H54 (cell line): ENCODE measurements around the gene DCBLD2.

ENCODE experiments used
- DNase-seq: peaks from one replicate; pipeline ENCODE4 v3.0.0; 2011; ENCODE audit warnings: low spot score, mixed read lengths; ENCODE audit not compliant: insufficient read length
- FAIRE-seq: peaks from 3 replicates; lab custom pipeline; 2011; peaks lifted over from hg19 to GRCh38; lab: Jason Lieb, UNC
- POLR2A ChIP-seq: IDR thresholded peaks from 2 replicates; pipeline ENCODE4 v1.6.1; 2011; ENCODE audit warnings: low read depth, mild to moderate bottlenecking, low read length

Gene DCBLD2

DNA sequence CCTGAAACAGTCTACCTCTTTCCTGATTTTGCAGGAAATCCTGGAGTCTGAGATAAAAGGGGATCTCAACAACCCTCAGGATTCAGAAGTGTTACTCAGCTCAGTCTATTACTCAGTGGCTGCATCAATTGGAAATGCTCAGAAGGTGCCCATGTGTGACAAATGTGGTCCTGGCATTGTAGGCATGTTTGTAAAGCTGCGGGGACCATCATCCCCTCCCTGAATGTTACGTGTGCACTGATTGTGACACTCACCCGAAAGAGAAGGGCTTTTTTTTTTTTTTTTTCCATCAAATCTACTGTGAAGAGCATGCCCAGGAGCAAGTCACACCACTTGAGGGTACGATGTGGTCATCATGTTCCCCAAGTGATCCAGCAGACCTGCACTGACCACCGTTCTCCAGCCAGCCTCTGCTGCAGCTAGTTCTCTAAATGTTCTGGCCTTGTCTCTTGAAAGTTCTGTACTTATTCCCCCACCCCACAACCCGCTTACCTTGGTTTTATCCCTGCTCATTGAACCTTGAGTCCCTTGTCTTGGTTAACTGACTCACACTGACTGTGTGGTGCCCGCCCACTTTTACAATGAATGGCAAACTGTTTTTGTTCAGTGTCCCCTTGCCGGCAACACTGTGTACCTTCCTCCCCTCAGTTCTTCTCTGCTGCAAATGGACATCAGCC, 118.5 kb downstream of the DCBLD2 start:
- no peak for TF ChIP-seq POLR2A
- FAIRE-seq, result no peak
- no peak for DNase-seq

DNA sequence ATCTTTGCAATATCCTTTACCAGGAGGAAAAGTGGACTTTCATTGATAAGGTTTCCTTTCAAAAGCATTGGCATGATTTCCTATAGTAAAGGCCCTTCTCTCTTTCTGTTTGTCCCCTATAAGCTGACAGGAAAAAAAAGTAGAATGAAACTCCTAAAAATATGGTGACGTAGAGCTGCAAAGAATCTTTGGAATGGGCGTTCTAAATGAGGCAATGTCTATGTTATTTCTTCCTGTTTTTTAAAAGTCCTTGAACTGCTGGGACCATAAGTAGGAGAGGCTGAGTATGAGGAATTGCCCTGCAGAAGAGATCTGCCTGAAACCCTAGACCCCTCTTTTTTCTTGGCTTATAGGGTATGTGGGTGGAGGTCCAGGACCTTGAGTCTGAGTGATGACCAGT, 121.2 kb downstream of the DCBLD2 start:
- TF ChIP-seq POLR2A, result no peak
- FAIRE-seq, result no peak
- DNase-seq, result no peak

DNA sequence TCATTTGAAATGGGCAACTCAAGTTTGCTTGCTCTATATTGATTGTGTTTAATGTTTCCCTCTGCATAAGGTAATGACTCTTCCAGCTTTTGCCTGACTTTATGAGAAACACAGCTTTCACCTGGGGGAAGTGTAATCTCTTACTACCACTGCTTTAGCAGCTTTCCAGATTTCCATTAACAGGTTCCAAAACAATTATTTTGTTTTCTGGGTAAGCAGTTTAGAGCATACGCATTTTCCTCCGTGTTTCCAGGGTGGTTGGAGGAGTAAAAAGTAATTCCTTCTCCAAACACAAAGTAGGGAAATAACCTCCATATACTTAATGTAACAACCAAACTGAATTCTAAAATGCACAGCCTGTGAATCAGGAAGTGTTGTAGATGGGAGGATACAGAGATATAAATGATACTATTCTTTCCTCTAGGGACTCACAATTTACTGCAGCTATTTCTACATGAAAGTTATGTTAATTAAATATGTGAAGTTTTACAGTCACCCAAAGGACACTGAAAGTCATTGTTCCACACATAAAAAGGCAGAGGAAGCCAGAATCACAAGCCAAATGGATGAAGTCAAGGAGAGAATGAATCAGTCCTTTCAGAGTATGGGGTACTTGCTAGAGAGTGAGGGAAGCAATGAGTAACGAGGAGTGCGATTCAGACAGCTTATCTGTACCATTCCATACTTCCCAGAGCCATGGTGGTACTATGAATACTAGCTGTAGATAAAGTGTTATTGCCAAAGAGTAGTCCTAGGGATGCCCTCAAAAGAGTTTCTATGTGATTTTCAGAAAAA, 121.8 kb downstream of the DCBLD2 start:
- DNase-seq, result no peak
- no peak for FAIRE-seq
- TF ChIP-seq POLR2A, result no peak

DNA sequence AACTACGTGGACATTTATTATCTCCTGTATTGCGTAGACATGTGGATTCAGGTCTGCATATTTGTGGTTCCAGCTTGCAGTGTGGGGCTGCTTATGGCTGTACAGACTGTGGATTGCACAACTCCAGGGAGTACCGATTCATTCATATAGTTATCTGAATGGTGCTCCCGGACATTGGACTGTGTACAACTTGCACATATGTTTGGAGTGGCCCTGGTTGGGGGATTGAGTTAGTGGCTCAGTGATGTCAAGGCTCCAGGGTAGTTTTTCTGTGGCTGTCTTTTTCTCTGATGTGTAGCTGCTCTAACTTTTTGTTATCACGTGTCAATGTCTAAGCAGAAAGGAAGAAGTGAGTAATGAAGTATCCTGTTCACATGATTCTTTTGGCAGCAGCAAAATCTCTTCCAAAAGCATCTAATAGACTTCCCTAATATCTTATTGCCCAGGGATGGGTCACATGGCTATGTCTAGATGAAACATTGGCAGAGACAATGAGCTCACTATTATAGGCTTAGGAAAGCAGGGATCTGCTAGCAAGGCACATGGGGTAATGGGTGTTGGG, 122.6 kb downstream of the DCBLD2 start:
- peak; percentile 8 for DNase-seq
- FAIRE-seq, result peak; percentile 43
- TF ChIP-seq POLR2A, result no peak

DNA sequence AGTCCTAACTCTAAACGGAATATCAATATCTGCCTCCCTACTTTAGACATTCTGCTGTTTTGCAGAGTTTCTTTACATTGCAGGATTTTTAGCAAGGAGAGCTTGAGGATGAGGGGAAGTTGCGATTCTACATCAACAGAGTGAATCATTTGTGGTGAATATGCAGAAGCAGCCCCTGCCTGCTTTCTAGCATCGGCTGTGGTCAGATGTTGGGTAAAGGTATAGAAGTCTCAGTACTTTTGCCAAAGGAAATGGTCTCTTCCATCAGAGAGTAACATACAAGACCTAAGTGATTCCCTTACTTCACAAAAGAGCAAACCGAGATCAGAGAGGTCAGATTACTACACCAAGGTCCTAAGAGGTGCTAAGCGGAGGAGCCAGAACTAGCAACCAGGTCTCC, 123.1 kb downstream of the DCBLD2 start:
- DNase-seq (no peak), FAIRE-seq (no peak)
- no peak for TF ChIP-seq POLR2A

DNA sequence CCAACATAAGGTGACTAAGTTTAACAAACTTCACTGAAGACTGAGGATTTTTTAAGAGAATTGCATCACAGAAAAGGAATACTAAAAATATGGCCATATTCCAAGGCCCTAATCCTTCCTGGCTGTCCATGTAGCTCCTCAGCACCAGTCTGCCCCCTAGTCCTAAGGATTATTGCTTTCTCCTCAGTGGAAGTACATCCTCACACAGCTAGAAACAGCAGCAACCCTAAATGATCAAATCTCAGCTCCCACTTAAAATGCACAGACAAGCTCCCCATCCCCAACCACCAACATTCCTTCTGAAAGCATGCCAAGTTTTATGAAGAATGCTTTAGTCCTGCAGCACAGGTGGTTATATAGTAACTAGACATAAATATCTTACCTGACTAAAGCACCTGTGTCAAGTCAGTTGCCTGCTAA, 123.7 kb downstream of the DCBLD2 start:
- TF ChIP-seq POLR2A, result no peak
- no peak for FAIRE-seq

DNA sequence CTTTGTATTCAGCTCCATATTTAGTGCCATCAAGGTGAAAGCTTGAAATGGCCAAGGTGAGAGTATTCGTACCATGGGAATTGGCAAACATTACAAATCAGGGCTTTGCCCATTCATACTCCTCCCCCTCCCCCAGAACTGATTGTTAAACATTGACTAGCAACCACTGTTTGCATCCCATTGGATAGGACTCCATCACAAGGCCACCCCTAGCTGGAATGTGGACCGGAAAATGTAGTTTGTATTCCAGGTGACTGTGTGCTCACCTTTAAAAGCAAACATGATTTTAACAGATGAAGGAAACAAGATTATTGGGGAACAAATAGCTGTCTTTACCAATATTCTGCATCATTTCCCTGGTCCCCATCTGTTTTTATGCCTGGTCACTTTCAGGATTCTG, 124.2 kb downstream of the DCBLD2 start:
- no peak for FAIRE-seq
- no peak for DNase-seq
- TF ChIP-seq POLR2A, result no peak

More for the DNA sequence above, 123.7 kb downstream of the DCBLD2 start:
- no peak for DNase-seq

DNA sequence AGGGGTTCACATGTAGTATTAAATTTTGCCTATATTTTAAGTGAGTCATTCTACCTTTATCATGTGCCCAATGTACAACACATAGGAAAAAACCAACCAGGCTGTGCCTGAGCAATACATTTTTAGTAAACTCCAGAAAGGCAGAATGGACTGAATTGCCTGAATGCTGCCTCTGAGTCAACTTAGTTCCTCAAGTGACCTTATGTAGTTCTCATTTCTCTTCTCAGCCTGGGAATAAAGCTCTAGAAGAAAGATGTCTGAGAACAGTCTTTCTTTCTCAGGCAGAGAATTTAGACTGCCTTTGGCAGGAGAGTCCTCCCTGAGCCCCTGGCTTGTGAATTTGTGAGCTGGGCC, 125.4 kb downstream of the DCBLD2 start:
- DNase-seq, result no peak
- no peak for FAIRE-seq
- no peak for TF ChIP-seq POLR2A

DNA sequence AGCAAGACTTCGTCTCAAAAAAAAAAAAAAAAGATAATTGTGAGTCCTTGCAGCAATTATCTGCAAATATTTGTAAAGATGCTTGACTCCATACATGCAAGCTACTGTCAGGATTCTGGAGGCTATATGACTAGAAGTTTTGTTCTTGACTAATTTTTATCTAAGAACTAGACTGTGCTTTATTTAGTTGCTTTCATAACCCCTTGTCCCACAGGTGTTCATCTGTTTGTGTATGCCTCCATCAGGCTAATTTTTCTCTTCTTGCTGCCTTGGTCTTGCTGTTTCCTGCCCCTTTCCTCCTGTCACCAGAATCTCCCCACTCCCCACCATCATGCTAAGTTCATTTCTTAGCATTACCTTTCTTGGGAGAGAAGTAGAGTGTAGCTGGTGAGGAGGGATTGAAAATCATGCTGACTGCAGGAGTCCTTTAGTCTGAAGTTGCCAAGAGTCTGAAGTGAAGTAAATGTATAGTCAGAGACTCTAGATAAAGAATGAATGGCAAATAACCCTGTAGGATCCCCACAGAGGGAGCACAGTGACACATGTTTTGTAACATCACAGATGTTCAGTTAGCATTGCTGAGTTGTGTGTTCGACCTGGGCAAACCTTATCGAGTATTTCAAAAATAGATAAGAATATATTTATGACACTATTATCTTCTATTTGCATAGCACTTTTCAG, 125.9 kb downstream of the DCBLD2 start:
- FAIRE-seq (no peak), DNase-seq (no peak)
- TF ChIP-seq POLR2A, result no peak

DNA sequence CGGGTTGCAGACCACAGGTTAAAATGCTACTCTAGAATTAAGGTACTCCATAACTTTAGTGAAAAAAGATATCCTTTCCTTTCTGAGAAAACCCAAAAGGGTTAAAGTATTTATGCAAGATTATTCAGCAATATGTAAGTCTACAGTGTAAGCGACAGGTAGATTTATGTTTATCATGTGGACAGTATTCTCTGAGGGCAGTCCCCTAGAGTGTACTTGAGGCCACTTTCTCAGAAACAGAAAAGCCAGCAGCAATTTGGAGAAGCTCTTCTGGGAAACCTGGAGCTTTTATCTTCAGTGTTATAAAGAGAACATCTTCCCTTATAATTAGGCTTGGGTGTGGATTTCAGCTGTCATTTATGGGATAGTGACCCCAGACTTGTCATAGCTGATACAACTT, 129.5 kb downstream of the DCBLD2 start:
- DNase-seq (no peak), FAIRE-seq (peak; percentile 33)
- TF ChIP-seq POLR2A, result no peak

DNA sequence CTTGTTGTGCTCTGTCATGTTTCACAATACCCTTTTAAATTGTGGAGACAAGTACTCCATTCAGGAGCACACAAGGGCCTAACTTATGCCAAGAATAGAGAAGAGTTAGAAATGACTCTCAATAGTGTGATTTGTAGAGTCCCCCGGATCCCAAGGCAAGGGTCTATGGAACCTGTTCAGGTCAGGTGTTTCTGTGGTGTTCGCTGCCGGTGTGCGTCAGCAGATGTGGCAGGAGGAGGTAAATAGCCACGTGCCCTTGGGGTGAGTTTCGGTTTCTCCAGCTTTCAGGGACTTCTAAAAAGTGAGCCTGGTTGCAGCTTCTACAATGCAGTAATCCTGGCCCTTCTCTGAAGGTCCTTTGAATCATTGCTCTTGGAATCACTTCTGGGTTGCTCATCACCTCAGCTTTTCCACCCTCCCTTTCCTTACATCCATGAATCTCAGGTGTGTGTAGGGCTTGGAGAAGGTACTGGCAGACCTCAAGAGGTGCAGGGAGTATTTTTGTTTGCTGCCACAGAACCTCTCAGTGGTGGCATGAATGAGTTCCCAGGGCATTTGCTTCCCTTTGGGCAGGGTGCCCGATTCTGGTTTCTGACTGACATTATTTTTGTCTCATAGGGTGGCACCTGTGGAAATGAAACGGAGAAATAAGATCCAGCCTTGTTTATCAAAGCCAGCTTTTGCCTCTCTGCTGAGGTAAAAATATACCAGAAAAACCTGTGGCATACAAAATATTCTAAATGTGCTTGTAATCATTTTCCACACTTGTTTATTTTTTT, 131.0 kb downstream of the DCBLD2 start:
- no peak for DNase-seq
- FAIRE-seq, result no peak
- no peak for TF ChIP-seq POLR2A

DNA sequence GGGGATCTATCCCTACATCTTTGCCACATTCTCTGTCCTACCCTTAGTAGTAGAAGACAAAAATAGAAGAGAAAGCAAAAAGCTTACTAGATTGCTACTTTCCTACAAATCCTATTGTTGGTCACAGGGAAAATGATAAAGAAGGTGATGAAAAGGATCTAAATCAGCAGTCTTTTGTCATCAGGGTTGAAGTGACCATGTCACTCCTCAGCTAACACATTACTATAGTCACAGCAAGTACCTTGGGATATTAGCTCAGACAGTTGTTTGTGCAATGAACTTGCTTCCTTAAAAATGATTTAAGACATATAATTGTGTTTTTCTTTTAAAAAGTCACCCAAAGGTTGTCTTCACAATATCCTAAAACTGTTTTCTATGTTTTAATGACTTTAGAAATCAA, 132.0 kb downstream of the DCBLD2 start:
- FAIRE-seq (no peak), DNase-seq (no peak)
- no peak for TF ChIP-seq POLR2A

DNA sequence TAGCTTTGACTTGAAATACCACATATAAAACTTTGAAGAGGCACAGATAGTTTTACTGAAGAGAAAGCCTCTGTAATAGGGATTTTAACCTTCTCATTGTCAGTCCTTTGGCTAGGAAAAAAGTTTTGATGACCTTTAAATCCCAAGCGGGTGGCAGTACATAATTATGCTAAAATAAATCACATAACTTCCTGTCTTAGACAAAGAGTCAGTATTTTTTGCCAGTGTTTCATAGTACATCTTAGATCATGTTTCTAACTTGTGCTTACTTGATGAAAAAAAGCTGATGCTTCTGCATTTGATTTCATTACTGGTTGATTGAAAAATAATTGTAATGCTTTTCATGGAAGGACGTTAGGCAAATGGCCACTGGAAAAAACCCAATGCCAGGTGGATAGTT, 132.5 kb downstream of the DCBLD2 start:
- DNase-seq (no peak), FAIRE-seq (peak; percentile 6)
- no peak for TF ChIP-seq POLR2A

DNA sequence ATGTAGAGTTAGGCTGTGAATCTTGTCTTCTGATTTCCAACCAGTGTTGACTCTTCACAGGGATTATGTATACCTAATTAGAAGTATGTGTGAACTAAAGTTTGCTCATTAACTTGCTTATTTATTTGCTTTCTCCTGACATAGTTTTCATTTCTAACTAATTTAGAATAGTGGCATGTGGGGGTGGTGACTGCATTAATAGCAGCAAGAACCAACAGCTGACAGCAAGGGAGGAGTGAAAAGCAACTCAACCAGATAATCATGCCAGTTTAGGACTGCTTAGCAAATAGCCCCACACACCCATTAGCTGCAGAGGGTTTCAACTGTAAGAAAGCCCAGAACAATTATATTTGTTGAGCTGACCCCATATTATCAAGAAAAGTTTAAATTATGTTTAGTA, 134.6 kb downstream of the DCBLD2 start:
- FAIRE-seq, result no peak
- no peak for TF ChIP-seq POLR2A
- no peak for DNase-seq
